WTC11 (cell line): ENCODE results near the gene MPP7. TPM values are rescaled to one million over a fixed set of nuclear protein-coding genes. Genes with fewer than 3 reads are reported as not detected.
A peak's percentile ranks its signal among the peaks of the same experiment; 100 is the strongest.

ENCODE experiments used
- ATAC-seq: fragments of 200-7000 bp; cut with Tn5 transposase; 2 replicates; pipeline ENCODE4 v1.10.0; 2021; ENCODE audit warnings: mild to moderate bottlenecking, moderate library complexity
- CTCF ChIA-PET: fragments of 300-600 bp; sonication (Branson Sonifier 250); formaldehyde crosslinking; loops from one replicate; lab custom pipeline; 2021; ENCODE audit warnings: antibody characterized with exemption; lab: Charles Lee
- POLR2A ChIA-PET: fragments of 350-600 bp; sonication (Branson Sonifier 250); formaldehyde crosslinking; loops from one replicate; lab custom pipeline; 2021; ENCODE audit warnings: antibody characterized with exemption; lab: Charles Lee
- DNase-seq: peaks from one replicate; pipeline ENCODE4 v3.0.0; 2021; ENCODE audit warnings: low spot score
- H3K27ac Mint-ChIP-seq: 2 replicates; pipeline ENCODE4 v1.8.0; 2021; ENCODE audit warnings: mixed read lengths
- H3K27me3 Mint-ChIP-seq: 2 replicates; pipeline ENCODE4 v1.8.0; 2021; ENCODE audit warnings: low read depth, mild to moderate bottlenecking, moderate library complexity, mixed read lengths
- H3K36me3 Mint-ChIP-seq: 2 replicates; pipeline ENCODE4 v1.8.0; 2021; ENCODE audit warnings: mixed read lengths
- H3K4me1 Mint-ChIP-seq: 2 replicates; pipeline ENCODE4 v1.8.0; 2022; ENCODE audit warnings: mixed read lengths
- H3K4me3 Mint-ChIP-seq: 2 replicates; pipeline ENCODE4 v1.8.0; 2021; ENCODE audit warnings: mild to moderate bottlenecking, moderate library complexity, mixed read lengths
- H3K9me3 Mint-ChIP-seq: 2 replicates; pipeline ENCODE4 v1.8.0; 2021; ENCODE audit warnings: mixed read lengths
- CREM ChIP-seq: sonication (generic); formaldehyde crosslinking; IDR thresholded peaks from 2 replicates; pipeline ENCODE4 v1.8.1; 2022; ENCODE audit warnings: mild to moderate bottlenecking, missing genetic modification reagents, moderate library complexity
- EMX1 ChIP-seq: fragments of 250-450 bp; sonication (Bioruptor Pico); IDR thresholded peaks from 2 replicates; pipeline ENCODE4 v1.8.0; 2021; ENCODE audit warnings: mild to moderate bottlenecking
- ETV6 ChIP-seq: sonication (generic); formaldehyde crosslinking; IDR thresholded peaks from 2 replicates; pipeline ENCODE4 v1.8.1; 2022; ENCODE audit warnings: mild to moderate bottlenecking, missing genetic modification reagents
- GRHL2 ChIP-seq: fragments of 250-450 bp; sonication (Bioruptor Pico); IDR thresholded peaks from 2 replicates; pipeline ENCODE4 v1.8.0; 2022; ENCODE audit warnings: mild to moderate bottlenecking, moderate library complexity; ENCODE audit not compliant: insufficient replicate concordance, severe bottlenecking
- GTF2I ChIP-seq: fragments of 250-450 bp; sonication (Bioruptor Pico); conservative IDR thresholded peaks from 2 replicates; pipeline ENCODE4 v1.4.0; 2021; ENCODE audit warnings: mild to moderate bottlenecking
- JAZF1 ChIP-seq: fragments of 250-450 bp; sonication (Bioruptor Pico); IDR thresholded peaks from 2 replicates; pipeline ENCODE4 v1.9.0; 2021; ENCODE audit warnings: moderate library complexity, mild to moderate bottlenecking, inconsistent platforms
- KAT7 ChIP-seq: sonication (generic); formaldehyde crosslinking; IDR thresholded peaks from 2 replicates; pipeline ENCODE4 v1.8.1; 2023; ENCODE audit warnings: missing genetic modification reagents, mild to moderate bottlenecking, borderline replicate concordance
- MXD4 ChIP-seq: fragments of 250-450 bp; sonication (Bioruptor Pico); IDR thresholded peaks from 2 replicates; pipeline ENCODE4 v1.8.0; 2021; ENCODE audit warnings: mild to moderate bottlenecking, moderate library complexity, borderline replicate concordance
- NR3C1 ChIP-seq: sonication (generic); formaldehyde crosslinking; conservative IDR thresholded peaks from 2 replicates; pipeline ENCODE4 v1.8.1; 2023; ENCODE audit warnings: low read depth, mild to moderate bottlenecking, missing genetic modification reagents
- SMAD3 ChIP-seq: sonication (generic); formaldehyde crosslinking; IDR thresholded peaks from 2 replicates; pipeline ENCODE4 v1.8.0; 2022; ENCODE audit warnings: missing genetic modification reagents, mild to moderate bottlenecking, borderline replicate concordance
- SP1 ChIP-seq: sonication (generic); formaldehyde crosslinking; conservative IDR thresholded peaks from 2 replicates; pipeline ENCODE4 v1.8.1; 2022; ENCODE audit warnings: missing genetic modification reagents
- TEAD1 ChIP-seq: sonication (generic); formaldehyde crosslinking; IDR thresholded peaks from 2 replicates; pipeline ENCODE4 v1.8.0; 2022; ENCODE audit warnings: mild to moderate bottlenecking, missing genetic modification reagents
- ZBTB21 ChIP-seq: sonication (generic); formaldehyde crosslinking; IDR thresholded peaks from 2 replicates; pipeline ENCODE4 v1.8.1; 2023; ENCODE audit warnings: mild to moderate bottlenecking, missing genetic modification reagents, borderline replicate concordance
- ZNF121 ChIP-seq: sonication (generic); formaldehyde crosslinking; IDR thresholded peaks from 2 replicates; pipeline ENCODE4 v1.8.0; 2023; ENCODE audit warnings: missing genetic modification reagents
- ZNF263 ChIP-seq: sonication (generic); formaldehyde crosslinking; IDR thresholded peaks from 2 replicates; pipeline ENCODE4 v1.8.1; 2022; ENCODE audit warnings: low read depth, mild to moderate bottlenecking, moderate library complexity, missing genetic modification reagents
- ZNF317 ChIP-seq: sonication (generic); formaldehyde crosslinking; IDR thresholded peaks from 2 replicates; pipeline ENCODE4 v1.8.1; 2023; ENCODE audit warnings: low read depth, mild to moderate bottlenecking, moderate library complexity, missing genetic modification reagents, borderline replicate concordance
- ZNF416 ChIP-seq: fragments of 250-450 bp; sonication (Bioruptor Pico); IDR thresholded peaks from 2 replicates; pipeline ENCODE4 v1.9.0; 2021; ENCODE audit warnings: mild to moderate bottlenecking, inconsistent platforms
- total RNA-seq: library from RNA; stranded (reverse); gene quantifications from 3 replicates; pipeline ENCODE4 v1.2.3, GENCODE V29; 2021
- TF ChIP-seq, protein P1 (sequence below): sonication (generic); formaldehyde crosslinking; IDR thresholded peaks from 2 replicates; pipeline ENCODE4 v1.8.1; 2022; ENCODE audit warnings: mild to moderate bottlenecking, moderate library complexity, missing genetic modification reagents
- TF ChIP-seq, protein P2 (sequence below): sonication (generic); formaldehyde crosslinking; IDR thresholded peaks from 2 replicates; pipeline ENCODE4 v1.8.0; 2022; ENCODE audit warnings: mild to moderate bottlenecking, missing genetic modification reagents
- TF ChIP-seq, protein P3 (sequence below): sonication (generic); formaldehyde crosslinking; IDR thresholded peaks from 2 replicates; pipeline ENCODE4 v1.8.1; 2023; ENCODE audit warnings: mild to moderate bottlenecking, missing genetic modification reagents, moderate library complexity
- TF ChIP-seq, protein P4 (sequence below): fragments of 200-600 bp; IDR thresholded peaks from 2 replicates; pipeline ENCODE4 v1.8.0; 2022; ENCODE audit warnings: antibody characterized with exemption

Gene MPP7
- total RNA-seq, 1 experiment from 2014 or later: 9.1 TPM

DNA sequence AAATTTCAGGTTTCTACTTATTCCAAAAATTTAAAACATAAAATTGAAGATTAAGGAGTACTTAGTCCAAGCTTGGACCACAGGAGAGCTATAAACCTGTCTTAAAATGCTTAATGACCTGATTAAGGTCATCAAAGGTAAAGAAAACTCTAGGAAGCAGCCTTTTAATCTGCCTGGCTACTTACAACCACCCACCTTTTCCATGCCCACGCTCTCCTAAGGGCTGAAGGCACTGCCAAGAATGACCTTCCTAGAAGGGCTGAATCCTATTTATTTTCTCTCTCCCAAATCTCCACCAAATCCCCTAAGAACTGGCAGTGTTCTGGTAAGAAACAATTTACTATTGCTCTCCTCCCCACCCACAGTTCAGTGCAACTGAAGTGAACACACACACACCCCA lies 6.8 kb downstream of the MPP7 start (continued):
- TF ChIP-seq CREM (CRISPR knock-in tag) (no peak), EMX1 (CRISPR knock-in tag) (no peak), ZNF121 (CRISPR knock-in tag) (no peak)

DNA sequence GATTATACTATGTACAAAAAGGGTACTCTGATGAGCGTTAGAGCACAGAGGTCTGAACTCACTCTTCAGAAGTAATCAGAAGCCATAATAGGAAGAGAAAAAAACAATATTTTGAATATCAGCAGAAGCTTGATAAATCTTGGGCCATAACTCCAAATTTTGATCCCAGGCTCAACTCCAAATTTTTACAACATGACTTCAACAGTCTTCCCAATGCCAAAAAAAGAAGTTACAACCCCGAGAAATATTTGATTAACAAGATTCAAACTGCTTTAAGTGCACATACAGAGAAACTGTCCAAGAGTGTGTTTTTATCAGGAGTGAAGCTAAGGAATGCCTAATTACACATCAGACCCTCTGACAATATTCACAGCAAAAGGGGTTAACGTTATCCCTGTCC lies 7.5 kb downstream of the MPP7 start:
- DNase-seq (no peak), ATAC-seq (no peak)
- ChIA-PET POLR2A (no interaction called here), CTCF (interaction anchor here (1.5 kb wide), 1 partner anchor 54 kb away, joined by 3 read pairs; no protein-coding TSS in a partner anchor)
- peaks cover 48% of the 10 kb centered on the region for H3K4me1 Mint-ChIP-seq
- no peak overlapping the region for H3K4me3 Mint-ChIP-seq
- no peak overlapping the region for H3K27ac Mint-ChIP-seq
- no peaks in the 10 kb centered on the region for H3K36me3 Mint-ChIP-seq
- no peaks in the 10 kb centered on the region for H3K9me3 Mint-ChIP-seq
- TF ChIP-seq, protein P1, sequence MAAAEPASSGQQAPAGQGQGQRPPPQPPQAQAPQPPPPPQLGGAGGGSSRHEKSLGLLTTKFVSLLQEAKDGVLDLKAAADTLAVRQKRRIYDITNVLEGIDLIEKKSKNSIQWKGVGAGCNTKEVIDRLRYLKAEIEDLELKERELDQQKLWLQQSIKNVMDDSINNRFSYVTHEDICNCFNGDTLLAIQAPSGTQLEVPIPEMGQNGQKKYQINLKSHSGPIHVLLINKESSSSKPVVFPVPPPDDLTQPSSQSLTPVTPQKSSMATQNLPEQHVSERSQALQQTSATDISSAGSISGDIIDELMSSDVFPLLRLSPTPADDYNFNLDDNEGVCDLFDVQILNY (CRISPR knock-in tag): no peak
- TF ChIP-seq ZBTB21 (CRISPR knock-in tag) (no peak), KAT7 (no peak), MXD4 (CRISPR knock-in tag) (no peak)
- H3K27me3 Mint-ChIP-seq: no peaks in the 10 kb centered on the region

DNA sequence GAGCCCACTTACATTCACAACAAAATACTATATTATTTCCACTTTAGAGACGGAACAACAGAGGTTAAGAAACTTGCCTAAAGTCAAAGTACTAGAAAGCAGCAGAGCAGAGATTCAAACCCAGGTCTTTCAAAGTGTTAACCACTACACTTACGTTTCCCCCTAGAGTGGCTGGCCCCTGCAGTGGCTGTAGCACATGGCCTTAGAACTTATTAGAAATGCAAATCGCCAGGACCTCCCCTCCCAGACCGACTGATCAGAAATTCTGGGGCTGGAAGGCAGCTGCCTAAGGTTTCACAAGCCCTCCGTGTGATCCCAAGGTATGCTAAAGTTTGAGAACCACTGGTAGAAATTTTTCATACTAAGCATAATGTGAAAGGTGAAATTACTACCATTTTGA lies 8.1 kb downstream of the MPP7 start:
- TF ChIP-seq ZBTB21 (CRISPR knock-in tag) (no peak), SMAD3 (no peak), JAZF1 (CRISPR knock-in tag) (no peak)
- TF ChIP-seq, protein P2, sequence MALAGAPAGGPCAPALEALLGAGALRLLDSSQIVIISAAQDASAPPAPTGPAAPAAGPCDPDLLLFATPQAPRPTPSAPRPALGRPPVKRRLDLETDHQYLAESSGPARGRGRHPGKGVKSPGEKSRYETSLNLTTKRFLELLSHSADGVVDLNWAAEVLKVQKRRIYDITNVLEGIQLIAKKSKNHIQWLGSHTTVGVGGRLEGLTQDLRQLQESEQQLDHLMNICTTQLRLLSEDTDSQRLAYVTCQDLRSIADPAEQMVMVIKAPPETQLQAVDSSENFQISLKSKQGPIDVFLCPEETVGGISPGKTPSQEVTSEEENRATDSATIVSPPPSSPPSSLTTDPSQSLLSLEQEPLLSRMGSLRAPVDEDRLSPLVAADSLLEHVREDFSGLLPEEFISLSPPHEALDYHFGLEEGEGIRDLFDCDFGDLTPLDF (CRISPR knock-in tag): no peak
- TF ChIP-seq, protein P3, sequence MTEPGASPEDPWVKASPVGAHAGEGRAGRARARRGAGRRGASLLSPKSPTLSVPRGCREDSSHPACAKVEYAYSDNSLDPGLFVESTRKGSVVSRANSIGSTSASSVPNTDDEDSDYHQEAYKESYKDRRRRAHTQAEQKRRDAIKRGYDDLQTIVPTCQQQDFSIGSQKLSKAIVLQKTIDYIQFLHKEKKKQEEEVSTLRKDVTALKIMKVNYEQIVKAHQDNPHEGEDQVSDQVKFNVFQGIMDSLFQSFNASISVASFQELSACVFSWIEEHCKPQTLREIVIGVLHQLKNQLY (CRISPR knock-in tag): no peak
- Mint-ChIP-seq H3K36me3 (no peaks in the 10 kb centered on the region), H3K4me3 (no peak overlapping the region), H3K27ac (no peak overlapping the region), H3K4me1 (peaks cover 46% of the 10 kb centered on the region), H3K27me3 (no peaks in the 10 kb centered on the region), H3K9me3 (no peaks in the 10 kb centered on the region)
- ATAC-seq (peak; percentile 79), DNase-seq (peak; percentile 31)
- POLR2A ChIA-PET: no interaction called here
- CTCF ChIA-PET: no interaction called here

DNA sequence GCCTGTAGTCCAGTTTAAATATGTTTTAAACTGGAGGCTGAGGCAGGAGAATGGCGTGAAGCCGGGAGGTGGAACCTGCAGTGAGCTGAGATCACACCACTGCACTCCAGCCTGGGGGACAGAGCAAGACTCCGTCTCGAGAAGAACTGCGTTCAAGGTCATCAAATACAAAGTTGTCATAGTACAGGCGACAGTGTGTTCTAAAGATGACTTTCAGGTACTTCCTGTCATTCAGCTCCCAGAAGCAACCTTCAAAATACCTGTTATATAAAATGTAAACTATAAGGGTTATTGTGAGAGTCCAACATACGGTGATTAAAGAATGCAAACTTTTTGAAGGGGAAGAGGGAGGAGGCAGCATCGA lies 8.7 kb downstream of the MPP7 start:
- CTCF ChIA-PET: no interaction called here
- POLR2A ChIA-PET: interaction anchor here (1.4 kb wide), 1 partner anchor 9 kb away, joined by 5 read pairs; the partner anchor contains the start of gene MPP7
- Mint-ChIP-seq H3K27ac (no peak overlapping the region), H3K4me3 (no peak overlapping the region), H3K4me1 (peaks cover 46% of the 10 kb centered on the region), H3K36me3 (no peaks in the 10 kb centered on the region), H3K27me3 (no peaks in the 10 kb centered on the region), H3K9me3 (no peaks in the 10 kb centered on the region)
- TF ChIP-seq JAZF1 (CRISPR knock-in tag) (no peak), ZBTB21 (CRISPR knock-in tag) (no peak), NR3C1 (no peak), GTF2I (no peak), ETV6 (CRISPR knock-in tag) (no peak), TEAD1 (CRISPR knock-in tag) (no peak), GRHL2 (CRISPR knock-in tag) (no peak), ZNF416 (CRISPR knock-in tag) (no peak), ZNF263 (CRISPR knock-in tag) (no peak), ZNF317 (CRISPR knock-in tag) (no peak), KAT7 (no peak), SP1 (no peak)
- TF ChIP-seq, protein P4, sequence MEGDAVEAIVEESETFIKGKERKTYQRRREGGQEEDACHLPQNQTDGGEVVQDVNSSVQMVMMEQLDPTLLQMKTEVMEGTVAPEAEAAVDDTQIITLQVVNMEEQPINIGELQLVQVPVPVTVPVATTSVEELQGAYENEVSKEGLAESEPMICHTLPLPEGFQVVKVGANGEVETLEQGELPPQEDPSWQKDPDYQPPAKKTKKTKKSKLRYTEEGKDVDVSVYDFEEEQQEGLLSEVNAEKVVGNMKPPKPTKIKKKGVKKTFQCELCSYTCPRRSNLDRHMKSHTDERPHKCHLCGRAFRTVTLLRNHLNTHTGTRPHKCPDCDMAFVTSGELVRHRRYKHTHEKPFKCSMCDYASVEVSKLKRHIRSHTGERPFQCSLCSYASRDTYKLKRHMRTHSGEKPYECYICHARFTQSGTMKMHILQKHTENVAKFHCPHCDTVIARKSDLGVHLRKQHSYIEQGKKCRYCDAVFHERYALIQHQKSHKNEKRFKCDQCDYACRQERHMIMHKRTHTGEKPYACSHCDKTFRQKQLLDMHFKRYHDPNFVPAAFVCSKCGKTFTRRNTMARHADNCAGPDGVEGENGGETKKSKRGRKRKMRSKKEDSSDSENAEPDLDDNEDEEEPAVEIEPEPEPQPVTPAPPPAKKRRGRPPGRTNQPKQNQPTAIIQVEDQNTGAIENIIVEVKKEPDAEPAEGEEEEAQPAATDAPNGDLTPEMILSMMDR: no peak
- DNase-seq: no peak
- no peak for ATAC-seq
